B cell (primary cell): ENCODE data around the gene ANKS1B. TPM values are rescaled to one million over a fixed set of nuclear protein-coding genes. Genes with fewer than 3 reads are reported as not detected.

Source experiments
- ATAC-seq: fragments of 200-7000 bp; cut with Tn5 transposase; one replicate; pipeline ENCODE4 v1.10.0; 2021; ENCODE audit warnings: low read depth, mild to moderate bottlenecking, moderate number of reproducible peaks, moderate library complexity
- CTCF ChIA-PET: fragments of 350-600 bp; sonication (Branson Sonifier 250); formaldehyde crosslinking; loops from one replicate; lab custom pipeline; 2021; ENCODE audit warnings: antibody characterized with exemption, inconsistent platforms; lab: Charles Lee
- POLR2A ChIA-PET: fragments of 350-600 bp; sonication (Branson Sonifier 250); formaldehyde crosslinking; loops from one replicate; lab custom pipeline; 2021; ENCODE audit warnings: antibody characterized with exemption; lab: Charles Lee
- DNase-seq: peaks from one replicate; pipeline ENCODE4 v3.0.0; 2013
- H2AFZ ChIP-seq: 2 replicates; pipeline ENCODE4 v1.6.1; 2012; ENCODE audit warnings: mild to moderate bottlenecking, low read depth, low read length; ENCODE audit not compliant: insufficient read depth, poor library complexity, severe bottlenecking
- H3K27ac ChIP-seq, 2 donors: 1 replicate in 1 of 2; 2 replicates in 1 of 2; pipeline ENCODE4 v1.5.1; 2012 to 2013; ENCODE audit warnings: low read length in 2 of 2, mild to moderate bottlenecking in 2 of 2, moderate library complexity in 1 of 2
- H3K27me3 ChIP-seq, 4 experiments: fragments of 200-600 bp in 1 of 4; sonication (generic) in 1 of 4; replicated peaks in 1 of 4; 1 replicate in 2 of 4; 2 replicates in 2 of 4; pipeline versions ENCODE4 v1.6.1 to v1.7.0; 2013 to 2016; ENCODE audit warnings: low read length in 3 of 4, mild to moderate bottlenecking in 2 of 4, mixed read lengths in 1 of 4, moderate library complexity in 1 of 4; ENCODE audit not compliant: insufficient read depth in 4 of 4, control insufficient read depth in 3 of 4; ENCODE audit errors: control extremely low read depth in 1 of 4
- H3K36me3 ChIP-seq, 2 experiments: replicated peaks in 1 of 2; 1 replicate in 1 of 2; 2 replicates in 1 of 2; pipeline versions ENCODE4 v1.6.1 to v1.7.1; 2013; ENCODE audit warnings: low read length in 1 of 2; ENCODE audit not compliant: insufficient read depth in 2 of 2, control insufficient read depth in 1 of 2; ENCODE audit errors: control extremely low read depth in 1 of 2, extremely low read depth in 1 of 2
- H3K4me1 ChIP-seq, 2 donors: fragments of 200-600 bp in 1 of 2; sonication (generic) in 1 of 2; 1 replicate in 1 of 2; 2 replicates in 1 of 2; pipeline versions ENCODE4 v1.5.1 to v1.6.1; 2013 to 2017; ENCODE audit warnings: low read length in 2 of 2; ENCODE audit not compliant: control insufficient read depth in 2 of 2, insufficient read depth in 2 of 2
- H3K4me2 ChIP-seq: replicated peaks from 2 replicates; pipeline ENCODE3; 2012; ENCODE audit warnings: mild to moderate bottlenecking, low read depth, low read length; ENCODE audit not compliant: poor library complexity, severe bottlenecking
- H3K4me3 ChIP-seq, 5 experiments: fragments of 200-600 bp in 1 of 5; sonication (generic) in 1 of 5; 1 replicate in 3 of 5; 2 replicates in 2 of 5; pipeline versions ENCODE4 v1.5.1 to v1.7.0; 2011 to 2016; ENCODE audit warnings: low read length in 4 of 5, mild to moderate bottlenecking in 4 of 5, low read depth in 2 of 5, control low read depth in 1 of 5, moderate library complexity in 1 of 5; ENCODE audit not compliant: insufficient read depth in 1 of 5; ENCODE audit errors: control extremely low read depth in 1 of 5, extremely low read depth in 1 of 5
- H3K79me2 ChIP-seq: fragments of 200-600 bp; sonication (generic); one replicate; pipeline ENCODE4 v1.6.0; 2016; ENCODE audit warnings: low read length; ENCODE audit not compliant: control insufficient read depth, insufficient read depth
- H3K9ac ChIP-seq: fragments of 200-600 bp; sonication (generic); 2 replicates; pipeline ENCODE4 v1.6.1; 2017; ENCODE audit warnings: mild to moderate bottlenecking, low read length, moderate library complexity
- H3K9me3 ChIP-seq, 3 donors: one replicate each; pipeline versions ENCODE4 v1.6.1 to v1.7.1; 2013; ENCODE audit warnings: low read length in 2 of 3; ENCODE audit not compliant: control insufficient read depth in 2 of 3, insufficient read depth in 1 of 3; ENCODE audit errors: control extremely low read depth in 1 of 3
- H4K20me1 ChIP-seq: 2 replicates; pipeline ENCODE4 v1.6.0; 2012; ENCODE audit warnings: mild to moderate bottlenecking, low read length; ENCODE audit not compliant: insufficient read depth, control insufficient read depth, poor library complexity, severe bottlenecking
- H3K27ac Mint-ChIP-seq: one replicate; pipeline ENCODE4 v1.8.0; 2021; ENCODE audit warnings: mixed read lengths
- H3K27me3 Mint-ChIP-seq: one replicate; pipeline ENCODE4 v1.8.0; 2021; ENCODE audit warnings: mixed read lengths
- H3K4me1 Mint-ChIP-seq: one replicate; pipeline ENCODE4 v1.8.0; 2021; ENCODE audit warnings: mixed read lengths
- H3K4me3 Mint-ChIP-seq: one replicate; pipeline ENCODE4 v1.8.0; 2021; ENCODE audit warnings: mixed read lengths
- H3K9me3 Mint-ChIP-seq: one replicate; pipeline ENCODE4 v1.8.0; 2022; ENCODE audit warnings: mixed read lengths; ENCODE audit not compliant: insufficient read depth
- EZH2 ChIP-seq: IDR thresholded peaks from 2 replicates; pipeline ENCODE4 v1.6.1; 2012; ENCODE audit warnings: borderline replicate concordance, low read depth, mild to moderate bottlenecking, moderate library complexity, low read length; ENCODE audit not compliant: insufficient read depth, poor library complexity, severe bottlenecking
- WGBS: methylation state at CpG from one replicate; pipeline ENCODE4 v1.1.5; 2013; ENCODE audit warnings: missing lambda C conversion rate; ENCODE audit not compliant: insufficient coverage; 5-methylcytosine and 5-hydroxymethylcytosine counted together
- intact Hi-C: fragments of 100-400 bp; cut with micrococcal nuclease; formaldehyde crosslinking; loops from one replicate; pipeline ENCODE4 v1.10.0; 2022
- polyA plus RNA-seq: library from polyadenylated mRNA; depleted of rRNA; stranded (reverse); fragments of >200 nt; gene quantifications from 2 replicates; pipeline ENCODE4 v1.2.3, GENCODE V29; 2012
- total RNA-seq, 2 donors: library from RNA; stranded (reverse); fragments of 120-200 nt in 1 of 2; gene quantifications; 1 replicate in 1 of 2; 2 replicates in 1 of 2; pipeline versions ENCODE4 v1.2.3 to v1.2.4, GENCODE V29; 2013 to 2022
- TF ChIP-seq, protein P1 (sequence below): fragments of 200-600 bp; IDR thresholded peaks from one replicate; pipeline ENCODE4 v1.8.0; 2022; ENCODE audit warnings: antibody characterized with exemption, mild to moderate bottlenecking

Gene ANKS1B
- total and polyA plus RNA-seq, 2 donors (not counting 1 experiment from before 2014, with no cell fraction given), result not detected

- intact Hi-C loops, result no loop called here
- Mint-ChIP-seq H3K9me3 (no peaks in the 10 kb centered on the region), H3K27ac (no peak overlapping the region), H3K4me1 (no peaks in the 10 kb centered on the region), H3K4me3 (no peak overlapping the region), H3K27me3 (no peaks in the 10 kb centered on the region)
- Histone ChIP-seq H3K4me3 (no peak overlapping the region), H3K36me3 (no peaks in the 10 kb centered on the region), H3K9ac (no peak overlapping the region), H3K27ac (no peak overlapping the region), H3K9me3 (no peaks in the 10 kb centered on the region), H4K20me1 (no peaks in the 10 kb centered on the region), H3K4me2 (no peak overlapping the region), H3K27me3 (no peaks in the 10 kb centered on the region), H3K79me2 (no peaks in the 10 kb centered on the region), H2AFZ (no peak overlapping the region), H3K4me1 (no peaks in the 10 kb centered on the region)
- TF ChIP-seq, protein P1, sequence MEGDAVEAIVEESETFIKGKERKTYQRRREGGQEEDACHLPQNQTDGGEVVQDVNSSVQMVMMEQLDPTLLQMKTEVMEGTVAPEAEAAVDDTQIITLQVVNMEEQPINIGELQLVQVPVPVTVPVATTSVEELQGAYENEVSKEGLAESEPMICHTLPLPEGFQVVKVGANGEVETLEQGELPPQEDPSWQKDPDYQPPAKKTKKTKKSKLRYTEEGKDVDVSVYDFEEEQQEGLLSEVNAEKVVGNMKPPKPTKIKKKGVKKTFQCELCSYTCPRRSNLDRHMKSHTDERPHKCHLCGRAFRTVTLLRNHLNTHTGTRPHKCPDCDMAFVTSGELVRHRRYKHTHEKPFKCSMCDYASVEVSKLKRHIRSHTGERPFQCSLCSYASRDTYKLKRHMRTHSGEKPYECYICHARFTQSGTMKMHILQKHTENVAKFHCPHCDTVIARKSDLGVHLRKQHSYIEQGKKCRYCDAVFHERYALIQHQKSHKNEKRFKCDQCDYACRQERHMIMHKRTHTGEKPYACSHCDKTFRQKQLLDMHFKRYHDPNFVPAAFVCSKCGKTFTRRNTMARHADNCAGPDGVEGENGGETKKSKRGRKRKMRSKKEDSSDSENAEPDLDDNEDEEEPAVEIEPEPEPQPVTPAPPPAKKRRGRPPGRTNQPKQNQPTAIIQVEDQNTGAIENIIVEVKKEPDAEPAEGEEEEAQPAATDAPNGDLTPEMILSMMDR, result no peak
- no peak for TF ChIP-seq EZH2
- CTCF ChIA-PET, result no interaction called here
- WGBS, result no CpG with 5 or more reads among the region's 3 CpGs
- DNase-seq, result no peak
- ATAC-seq, result no peak
- POLR2A ChIA-PET, result no interaction called here
These were observed 42.9 kb upstream of the ANKS1B start for GRCh38 chr12:100027671-100028070.

DNA sequence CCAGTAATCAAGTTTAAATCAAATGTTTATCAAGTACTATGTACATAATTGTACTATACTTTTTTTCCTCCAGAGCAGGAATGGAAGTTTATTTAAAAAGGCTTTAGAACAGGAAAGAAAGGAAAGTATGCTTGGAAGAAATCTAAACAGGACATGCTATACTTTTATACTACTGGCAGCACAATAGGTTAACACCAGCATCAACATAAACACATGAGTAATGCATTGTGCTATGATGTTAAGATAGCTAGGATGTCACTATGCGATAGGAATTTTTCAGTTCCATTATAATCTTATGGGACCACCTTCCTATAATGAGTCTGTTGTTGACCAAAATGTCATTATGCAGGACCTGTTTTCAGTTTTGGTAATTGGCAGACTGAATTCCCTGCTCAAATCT, 41.5 kb upstream of the ANKS1B start:
- Histone ChIP-seq H3K4me3 (no peak overlapping the region), H3K9me3 (no peaks in the 10 kb centered on the region), H4K20me1 (no peaks in the 10 kb centered on the region), H3K27ac (no peak overlapping the region), H3K36me3 (no peaks in the 10 kb centered on the region), H3K4me1 (no peaks in the 10 kb centered on the region), H3K79me2 (no peaks in the 10 kb centered on the region), H3K27me3 (no peaks in the 10 kb centered on the region), H2AFZ (no peak overlapping the region), H3K4me2 (no peak overlapping the region), H3K9ac (no peak overlapping the region)
- TF ChIP-seq, protein P1, result no peak
- TF ChIP-seq EZH2, result no peak
- peaks cover 3% of the 10 kb centered on the region for H3K9me3 Mint-ChIP-seq
- ATAC-seq (no peak), DNase-seq (no peak)
- no peaks in the 10 kb centered on the region for H3K27me3 Mint-ChIP-seq
- intact Hi-C loops, result no loop called here
- H3K4me1 Mint-ChIP-seq, result no peaks in the 10 kb centered on the region
- CTCF ChIA-PET, result no interaction called here
- no peak overlapping the region for H3K4me3 Mint-ChIP-seq
- WGBS, result no CpG with 5 or more reads among the region's 1 CpG
- no peak overlapping the region for H3K27ac Mint-ChIP-seq
- POLR2A ChIA-PET, result no interaction called here
